ENCODE measurements around the gene CCDC54. TPM values are rescaled to one million over a fixed set of nuclear protein-coding genes. Genes with fewer than 3 reads are reported as not detected.

CCDC54 gene
- total RNA-seq, 1 experiment from 2014 or later, result not detected

DNA sequence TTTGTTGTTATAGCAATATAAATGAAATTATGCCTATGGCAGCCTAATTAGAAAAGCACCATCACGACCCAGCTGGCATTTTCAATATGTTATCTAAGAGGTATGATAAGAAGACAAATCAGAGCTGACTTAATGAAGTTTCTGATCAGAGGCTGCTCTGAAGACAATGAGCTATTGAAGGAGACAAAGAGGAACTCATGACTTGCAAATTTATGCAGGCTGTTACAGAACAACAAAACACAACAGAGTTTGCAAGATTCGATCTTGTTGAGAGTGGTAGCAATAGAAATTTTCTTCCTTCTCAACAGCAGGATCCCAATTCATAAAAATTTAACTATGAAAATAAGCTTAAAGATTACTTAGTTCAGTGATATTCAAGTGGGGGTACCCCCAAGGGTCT lies 7.7 kb downstream of the CCDC54 start:
- no peak for DNase-seq (ENCODE audit: low spot score)
- in situ Hi-C loops (cut with HindIII; ENCODE audit: low sequenced_read_pairs), result no loop called here

DNA sequence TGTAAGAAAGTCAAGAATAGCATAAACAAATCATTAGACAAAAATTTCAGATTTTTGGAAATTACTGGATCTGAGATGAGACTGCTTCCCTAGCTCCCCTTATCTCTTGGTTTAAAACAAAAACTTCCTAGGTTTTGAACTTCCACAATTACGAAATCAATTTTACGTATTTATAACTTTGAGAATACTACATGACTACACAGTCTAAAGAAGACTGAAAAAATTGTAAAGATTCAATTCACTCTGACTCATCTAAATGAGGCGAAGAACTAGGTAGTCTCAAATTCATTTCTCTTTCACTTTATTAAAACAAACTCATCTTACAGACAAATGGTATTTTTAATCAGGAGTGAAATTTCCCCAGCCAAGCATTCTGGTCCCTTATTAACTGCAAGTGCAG lies 10.3 kb downstream of the CCDC54 start:
- in situ Hi-C loops (cut with HindIII; ENCODE audit: low sequenced_read_pairs), result no loop called here
- no peak for DNase-seq (ENCODE audit: low spot score)

DNA sequence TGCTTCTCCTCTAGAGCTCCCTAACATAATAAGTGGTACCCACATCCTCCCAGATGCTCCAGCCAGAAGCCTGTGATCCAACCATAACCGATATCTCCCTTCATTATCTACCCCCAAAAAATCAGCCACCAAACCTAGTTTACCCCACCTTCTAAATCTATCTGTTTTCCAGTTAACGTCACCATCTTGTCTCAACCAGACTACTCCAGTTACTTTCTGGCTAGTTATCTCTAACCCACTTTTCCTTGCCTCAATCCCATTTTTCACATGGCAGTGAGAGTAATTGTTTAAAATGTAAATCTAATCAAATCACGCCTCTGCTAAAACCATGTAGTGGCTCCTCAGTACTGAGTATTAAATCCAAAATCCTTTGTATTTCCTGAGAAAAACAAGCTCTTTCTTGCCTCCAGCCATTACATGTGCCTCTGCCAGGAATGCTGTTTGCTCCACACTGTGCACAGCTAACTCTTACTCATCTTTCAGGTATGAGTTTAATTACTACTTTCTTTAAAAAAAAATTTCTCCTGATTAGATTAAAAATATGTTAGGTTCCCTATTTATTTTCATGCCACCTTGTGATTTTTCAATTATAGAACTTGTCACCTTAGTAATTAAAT lies 15.4 kb downstream of the CCDC54 start:
- in situ Hi-C loops (cut with HindIII; ENCODE audit: low sequenced_read_pairs), result no loop called here
- DNase-seq (ENCODE audit: low spot score), result no peak

DNA sequence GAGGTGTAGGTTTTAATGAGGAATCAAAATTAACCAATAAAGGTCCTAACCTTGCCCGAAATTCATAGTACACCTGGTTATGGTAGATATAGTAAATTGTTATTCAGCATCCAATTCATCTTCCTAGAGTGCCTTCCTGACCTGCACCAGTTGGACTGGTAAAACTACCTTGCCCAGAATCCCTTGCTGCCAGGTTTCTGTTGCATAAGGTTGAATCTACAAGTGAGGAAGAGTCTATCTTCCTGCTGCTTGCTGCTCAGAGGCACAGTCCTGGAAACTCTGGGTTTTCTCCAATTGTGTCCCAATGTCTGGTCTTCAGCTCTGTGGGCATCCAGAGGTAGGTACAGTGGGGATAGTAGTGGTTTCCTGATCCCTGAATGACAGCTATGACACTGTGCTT lies 17.3 kb downstream of the CCDC54 start:
- DNase-seq (ENCODE audit: low spot score), result no peak
- in situ Hi-C loops (cut with HindIII; ENCODE audit: low sequenced_read_pairs), result no loop called here

DNA sequence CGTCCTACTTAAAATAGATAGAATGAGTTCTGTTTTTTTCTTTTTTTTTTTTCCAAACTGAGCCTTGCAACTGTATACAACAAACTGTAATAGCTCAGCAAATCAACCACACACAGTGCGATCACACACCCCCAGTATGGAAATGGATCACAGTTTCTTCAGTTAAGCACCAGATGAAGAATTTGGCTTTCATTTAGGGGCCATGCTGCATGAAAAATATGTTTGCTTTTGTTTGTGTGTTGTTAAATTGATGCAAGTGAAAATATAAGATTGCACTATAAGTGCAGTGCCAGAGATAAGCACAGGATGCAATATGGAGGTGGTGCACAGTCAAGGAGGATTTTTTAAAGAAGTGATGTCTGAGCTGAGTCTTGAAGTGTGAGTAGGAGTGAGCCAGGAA lies 17.8 kb downstream of the CCDC54 start:
- DNase-seq (ENCODE audit: low spot score), result no peak
- in situ Hi-C loops (cut with HindIII; ENCODE audit: low sequenced_read_pairs), result no loop called here

DNA sequence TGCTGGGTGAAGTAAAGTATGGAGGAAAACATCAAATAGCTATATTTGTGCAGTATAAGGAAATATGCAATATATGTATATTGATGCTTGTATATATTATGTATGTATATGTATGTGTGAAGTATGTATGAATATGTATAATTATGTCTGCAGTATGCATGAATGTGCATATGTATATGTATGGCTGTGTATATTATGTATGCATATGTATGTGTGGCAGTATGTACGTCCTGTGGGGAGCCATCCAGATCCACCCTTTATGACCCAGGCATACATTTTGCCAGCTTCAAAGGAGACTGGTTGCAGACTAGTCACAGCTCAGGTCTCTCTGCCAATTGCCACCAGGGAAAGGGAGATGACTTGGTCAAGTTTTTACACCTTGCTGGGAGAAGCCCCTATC lies 24.1 kb downstream of the CCDC54 start:
- in situ Hi-C loops (cut with HindIII; ENCODE audit: low sequenced_read_pairs), result no loop called here
- no peak for DNase-seq (ENCODE audit: low spot score)

DNA sequence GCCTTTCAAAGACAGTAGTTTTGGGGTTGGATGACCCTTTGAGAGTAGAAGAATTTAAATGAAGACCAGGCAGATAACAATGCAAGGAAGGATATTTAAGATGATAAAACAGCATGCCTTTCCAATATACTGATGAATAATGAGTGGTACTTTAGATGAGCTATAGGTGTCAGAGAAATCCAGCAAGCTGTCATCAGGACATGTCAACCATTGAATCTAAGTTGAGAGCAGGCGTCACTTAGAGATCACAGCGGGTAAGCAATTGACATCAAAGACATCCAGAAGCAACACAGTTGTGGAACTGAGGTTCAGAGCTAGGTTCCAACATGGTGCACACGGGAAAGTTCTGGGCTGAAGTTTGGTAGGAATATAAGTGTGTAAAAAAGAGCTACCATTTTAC lies 25.0 kb downstream of the CCDC54 start:
- in situ Hi-C loops (cut with HindIII; ENCODE audit: low sequenced_read_pairs), result no loop called here
- no peak for DNase-seq (ENCODE audit: low spot score)

DNA sequence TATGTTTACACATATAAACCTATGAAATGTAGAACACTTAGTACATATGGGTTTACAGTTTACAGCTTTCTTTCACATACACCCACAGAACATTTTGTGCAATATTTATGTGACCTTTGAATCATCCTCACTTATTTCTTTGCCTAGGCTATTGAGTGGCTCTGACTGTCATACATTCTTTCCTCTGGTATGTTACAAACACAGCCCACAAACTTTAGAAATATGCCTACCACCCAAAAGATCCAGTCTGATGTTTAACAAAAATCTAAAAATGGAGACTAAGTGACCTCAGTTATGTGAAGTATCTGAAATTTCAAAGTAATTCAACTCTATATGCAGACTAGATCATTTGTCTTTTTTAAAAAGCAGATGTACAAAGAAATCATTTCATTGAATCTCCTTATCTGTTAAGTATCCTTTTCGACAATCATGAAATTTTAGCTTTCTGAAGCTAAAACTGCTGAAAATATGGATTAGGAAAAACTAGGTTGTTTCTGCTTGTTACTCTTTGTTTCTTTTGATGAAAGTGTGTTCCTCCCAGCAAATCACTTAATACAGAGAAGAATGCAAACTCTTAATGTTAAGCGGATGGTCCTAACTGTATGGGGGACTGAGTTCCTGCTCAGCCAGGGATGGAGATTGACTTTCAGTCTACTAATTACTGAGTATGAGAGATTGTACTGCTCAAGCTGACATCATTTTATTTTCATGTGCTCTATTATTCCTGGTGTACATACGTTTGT lies 27.7 kb downstream of the CCDC54 start:
- in situ Hi-C loops (cut with HindIII; ENCODE audit: low sequenced_read_pairs), result no loop called here
- DNase-seq (ENCODE audit: low spot score), result no peak

DNA sequence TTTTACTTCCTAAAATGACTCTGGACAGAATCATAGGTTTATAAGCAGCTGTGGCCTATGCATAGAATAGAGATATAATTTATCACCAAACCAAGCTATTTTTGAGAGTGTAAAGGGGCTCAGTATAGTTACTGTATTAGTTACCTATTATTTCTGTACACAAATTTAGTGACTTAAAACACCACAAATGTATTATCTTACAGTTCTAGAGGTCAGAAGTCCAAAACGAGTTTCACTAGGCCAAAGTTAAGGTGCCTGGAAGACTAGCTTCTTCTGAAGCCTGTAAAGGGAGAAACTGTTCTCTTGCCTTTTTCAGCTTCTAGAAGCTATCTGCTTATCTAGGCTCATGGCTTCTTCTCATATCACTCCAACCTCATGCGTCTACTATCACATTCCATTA lies 30.1 kb downstream of the CCDC54 start:
- in situ Hi-C loops (cut with HindIII; ENCODE audit: low sequenced_read_pairs), result no loop called here
- no peak for DNase-seq (ENCODE audit: low spot score)

DNA sequence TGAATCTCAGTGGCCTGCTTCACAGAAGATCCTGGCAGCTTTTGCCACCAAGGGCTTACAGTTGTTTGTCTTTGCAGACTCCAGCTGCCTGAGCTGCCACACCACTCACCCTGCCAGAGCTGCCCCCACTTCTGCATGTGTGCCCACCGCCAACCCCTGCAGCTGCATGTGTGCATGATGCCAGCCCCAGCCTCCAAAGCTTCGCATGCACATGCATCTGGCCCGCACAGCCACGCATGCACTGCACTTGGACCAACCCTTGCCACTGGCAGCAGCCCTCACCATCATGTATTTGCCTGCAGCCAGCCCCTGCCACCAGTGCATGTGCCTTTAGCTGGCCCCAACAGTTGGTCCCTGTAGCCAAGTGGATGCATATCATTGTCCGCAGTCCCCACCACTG lies 31.3 kb downstream of the CCDC54 start:
- in situ Hi-C loops (cut with HindIII; ENCODE audit: low sequenced_read_pairs), result no loop called here
- no peak for DNase-seq (ENCODE audit: low spot score)

DNA sequence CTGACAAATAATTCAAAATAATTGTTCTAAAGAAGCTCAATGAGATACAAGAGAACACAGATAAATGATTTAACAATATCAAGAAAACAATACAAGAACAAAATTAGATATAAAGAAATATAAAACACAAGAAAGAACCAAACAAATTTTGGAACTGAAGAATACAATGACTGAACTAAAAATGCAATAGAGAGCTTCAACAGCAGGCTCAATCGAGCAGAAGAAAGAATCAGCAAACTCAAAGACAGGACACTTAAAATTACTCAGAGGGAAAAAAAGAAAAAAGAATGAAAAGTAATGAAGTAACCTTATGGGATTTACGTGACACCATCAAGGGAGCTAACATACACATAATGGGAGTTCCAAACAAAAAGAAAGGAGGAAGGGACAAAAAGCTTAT lies 32.1 kb downstream of the CCDC54 start:
- in situ Hi-C loops (cut with HindIII; ENCODE audit: low sequenced_read_pairs), result no loop called here
- no peak for DNase-seq (ENCODE audit: low spot score)

DNA sequence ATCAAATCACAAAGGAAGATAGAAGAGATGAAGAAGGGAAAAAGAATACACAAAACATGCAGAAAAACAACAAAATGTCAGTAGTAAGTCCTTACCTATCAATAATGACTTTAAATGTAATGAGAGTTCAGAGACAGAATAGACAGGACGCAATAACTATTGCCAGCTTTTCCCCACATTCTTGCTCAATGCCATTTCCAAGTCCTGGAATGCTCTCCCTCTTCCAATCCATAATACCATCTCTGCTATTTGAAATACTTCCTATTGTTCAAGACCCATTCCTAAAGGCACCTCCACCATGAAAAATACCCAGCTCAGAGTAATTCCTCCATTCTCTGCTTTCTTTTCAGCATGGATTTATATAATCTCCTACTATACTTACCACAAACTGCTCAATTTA lies 33.4 kb downstream of the CCDC54 start:
- in situ Hi-C loops (cut with HindIII; ENCODE audit: low sequenced_read_pairs), result no loop called here

DNA sequence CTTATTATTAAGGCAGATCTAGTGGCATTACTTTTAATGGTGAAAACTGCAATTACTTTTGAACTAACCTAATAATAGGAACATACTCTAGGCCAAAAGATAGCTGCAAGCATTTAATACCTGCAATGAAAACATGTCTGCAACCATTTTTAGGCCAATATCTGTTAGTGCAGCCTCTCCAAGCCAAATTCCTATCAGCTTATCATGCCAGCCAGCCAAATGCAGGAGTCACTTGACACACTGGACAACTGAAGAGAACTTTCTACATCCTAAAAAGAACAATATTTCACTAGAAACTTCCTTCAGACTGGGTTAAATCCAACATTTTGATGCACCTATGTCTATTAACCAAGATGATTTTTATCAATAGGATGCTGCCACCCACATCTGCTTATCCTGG lies 33.8 kb downstream of the CCDC54 start:
- DNase-seq (ENCODE audit: low spot score), result no peak
- in situ Hi-C loops (cut with HindIII; ENCODE audit: low sequenced_read_pairs), result no loop called here

More for the DNA sequence above, 33.4 kb downstream of the CCDC54 start:
- DNase-seq (ENCODE audit: low spot score), result no peak

DNA sequence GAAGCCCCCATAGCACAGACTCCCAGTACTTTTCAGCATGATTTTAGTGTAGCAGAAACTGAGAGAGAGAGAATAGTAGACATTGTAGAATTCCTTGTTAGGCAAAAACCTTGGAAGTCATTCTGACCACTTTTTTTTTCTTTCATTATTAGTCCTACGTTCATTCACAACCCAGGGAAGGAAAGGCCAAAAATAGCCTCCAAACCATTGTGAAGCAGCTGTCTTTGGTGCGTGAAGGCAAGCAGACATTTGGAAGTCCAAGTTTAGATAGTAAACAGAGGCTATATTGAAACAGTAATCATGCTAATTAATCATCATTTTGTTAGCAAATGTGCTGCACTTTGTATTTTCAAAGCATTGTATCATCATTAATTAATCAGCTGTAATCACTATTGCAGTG lies 34.5 kb downstream of the CCDC54 start:
- in situ Hi-C loops (cut with HindIII; ENCODE audit: low sequenced_read_pairs), result no loop called here

DNA sequence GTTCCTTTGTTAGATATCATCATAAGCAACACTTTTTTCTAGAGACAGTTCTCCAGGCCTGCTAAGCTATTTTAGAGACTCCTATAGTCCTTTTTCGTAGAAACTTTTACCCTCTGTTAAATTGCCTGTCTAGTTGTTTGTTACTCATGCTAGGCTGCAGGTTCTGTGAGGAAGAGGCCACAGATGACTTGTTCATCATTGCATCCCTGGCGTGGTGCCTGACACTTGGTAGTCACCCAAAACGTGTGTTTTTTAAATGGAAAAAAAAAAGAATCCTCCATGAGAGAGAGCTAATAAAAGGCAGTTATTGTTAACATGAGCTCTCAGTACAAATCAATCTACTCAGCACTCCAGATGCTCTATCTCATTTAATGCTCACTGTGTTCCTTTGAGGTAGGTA lies 35.1 kb downstream of the CCDC54 start:
- in situ Hi-C loops (cut with HindIII; ENCODE audit: low sequenced_read_pairs), result no loop called here
- no peak for DNase-seq (ENCODE audit: low spot score)

More for the DNA sequence above, 34.5 kb downstream of the CCDC54 start:
- no peak for DNase-seq (ENCODE audit: low spot score)

DNA sequence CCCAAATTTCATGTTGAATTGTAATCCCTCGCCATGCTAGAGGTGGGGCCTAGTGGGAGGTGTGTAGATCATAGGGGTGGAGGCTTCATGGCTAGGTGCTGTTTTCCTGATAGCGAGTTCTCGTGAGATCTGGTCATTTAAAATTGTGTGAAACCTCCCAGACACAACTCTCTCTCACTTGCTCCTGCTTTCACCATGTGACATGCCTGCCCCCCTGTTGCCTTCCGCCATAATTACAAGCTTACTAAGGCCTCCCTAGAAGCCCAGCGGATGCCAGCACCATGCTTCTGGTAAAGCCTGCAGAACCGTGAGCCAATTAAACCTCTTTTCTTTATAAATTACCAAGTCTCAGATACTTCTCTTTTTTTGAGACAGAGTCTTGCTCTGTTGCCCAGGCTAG lies 36.0 kb downstream of the CCDC54 start:
- in situ Hi-C loops (cut with HindIII; ENCODE audit: low sequenced_read_pairs), result no loop called here
- no peak for DNase-seq (ENCODE audit: low spot score)

DNA sequence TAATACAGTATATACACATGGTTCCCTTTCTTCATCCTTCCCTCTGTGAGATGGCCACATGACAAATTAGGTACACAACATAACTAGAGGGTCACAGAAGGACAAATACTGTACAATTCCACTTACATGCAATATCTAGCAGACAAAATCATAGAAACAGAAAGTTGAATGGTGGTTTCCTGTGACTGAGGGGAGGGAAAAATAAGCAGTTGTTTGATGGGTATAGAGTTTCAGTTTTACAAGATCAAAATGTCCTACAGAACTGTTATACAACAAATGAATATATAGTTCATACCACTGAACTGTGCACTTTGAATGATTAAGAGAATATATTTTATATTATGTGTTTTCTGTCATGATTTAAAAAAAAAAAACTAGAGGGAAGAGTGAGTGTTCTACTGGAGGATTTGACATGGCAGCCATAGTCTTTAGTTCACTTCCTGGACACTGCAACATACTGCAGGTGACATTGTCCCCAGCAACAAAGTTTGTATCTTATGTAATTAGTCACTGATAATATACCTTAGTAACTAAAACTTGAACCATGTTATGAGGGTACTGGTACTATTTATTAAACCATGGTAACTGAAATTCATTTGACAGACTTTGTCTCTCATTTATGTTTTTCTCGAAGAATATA lies 37.2 kb downstream of the CCDC54 start:
- in situ Hi-C loops (cut with HindIII; ENCODE audit: low sequenced_read_pairs), result no loop called here

DNA sequence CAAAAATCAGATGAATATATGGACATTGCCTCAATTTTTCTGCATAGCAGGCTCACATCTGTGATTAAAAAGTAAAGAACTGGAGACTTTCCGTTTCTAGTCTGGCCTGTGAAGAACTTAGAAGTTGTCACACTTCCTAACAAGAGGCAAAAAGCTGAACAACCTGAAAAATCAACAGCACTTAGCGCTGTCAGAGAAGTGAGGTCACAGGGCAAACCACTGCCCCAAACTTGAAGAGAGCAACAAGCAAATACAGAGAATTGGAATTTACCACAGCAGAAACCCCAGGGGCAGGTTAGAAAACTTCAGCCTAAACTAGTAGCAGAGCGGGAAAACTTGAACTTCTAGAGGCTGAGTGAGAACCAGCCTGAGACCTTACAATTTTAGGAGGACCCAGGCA lies 38.9 kb downstream of the CCDC54 start:
- in situ Hi-C loops (cut with HindIII; ENCODE audit: low sequenced_read_pairs), result no loop called here
- no peak for DNase-seq (ENCODE audit: low spot score)

More for the DNA sequence above, 37.2 kb downstream of the CCDC54 start:
- no peak for DNase-seq (ENCODE audit: low spot score)

DNA sequence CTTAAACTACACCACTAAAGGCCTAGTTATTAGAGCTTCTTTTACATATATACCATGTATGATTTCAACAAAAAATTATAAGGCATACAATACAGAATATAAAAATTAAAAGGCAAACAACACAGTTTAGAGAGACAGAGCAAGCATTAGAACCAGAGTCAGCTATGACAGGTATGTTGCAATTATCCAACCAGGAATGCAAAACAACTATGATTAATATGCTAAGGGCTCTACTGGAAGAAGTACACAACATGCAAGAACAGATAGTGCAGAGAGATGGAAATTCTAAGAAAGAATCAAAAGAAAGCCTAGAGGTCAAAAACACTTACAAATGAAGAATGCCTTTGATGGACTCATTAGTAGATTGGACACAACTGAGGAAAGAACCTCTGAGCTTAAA lies 39.6 kb downstream of the CCDC54 start:
- in situ Hi-C loops (cut with HindIII; ENCODE audit: low sequenced_read_pairs), result no loop called here

DNA sequence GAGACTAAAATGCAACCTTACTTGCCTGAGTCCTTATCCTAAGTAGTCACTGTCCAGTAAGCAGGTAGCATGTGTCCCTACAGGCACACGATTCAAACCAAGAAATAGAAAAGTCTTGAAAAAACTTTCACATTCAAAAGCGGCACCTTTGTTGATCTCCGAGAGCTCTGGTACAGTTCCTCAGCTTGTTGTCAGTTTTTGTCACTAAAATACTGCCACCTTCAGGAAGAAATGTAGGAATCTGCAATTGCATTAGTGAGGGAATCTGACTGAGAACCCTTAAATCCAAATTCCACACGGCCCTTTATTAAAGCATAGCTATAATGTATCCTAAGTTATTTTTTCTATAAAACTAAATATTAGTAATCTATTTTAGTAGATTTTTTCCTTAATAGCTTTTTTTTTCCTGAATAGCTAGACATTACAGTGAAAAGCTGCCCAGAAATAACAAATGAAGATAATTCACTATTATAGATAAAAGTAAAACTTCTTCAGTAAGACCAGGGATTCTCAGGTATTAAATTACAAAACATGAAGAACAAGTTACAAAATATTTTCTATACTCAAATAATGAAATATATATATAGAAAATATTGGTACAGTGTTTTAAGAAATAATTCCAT lies 44.0 kb downstream of the CCDC54 start:
- in situ Hi-C loops (cut with HindIII; ENCODE audit: low sequenced_read_pairs), result no loop called here
- DNase-seq (ENCODE audit: low spot score), result peak; percentile 76

More for the DNA sequence above, 39.6 kb downstream of the CCDC54 start:
- no peak for DNase-seq (ENCODE audit: low spot score)

All from G401 (cell line).